CD4-positive, alpha-beta T cell (primary cell): ENCODE results near the gene LRRC72. TPM values are rescaled to one million over a fixed set of nuclear protein-coding genes. Genes with fewer than 3 reads are reported as not detected.
"Not testable (repeated sequence)": the region's sequence is repeated elsewhere in the genome, so short reads cannot be mapped to it uniquely, and the experiment has no call there.

Experiments used
- ATAC-seq: fragments of 200-7000 bp; cut with Tn5 transposase; one replicate; pipeline ENCODE4 v1.10.0; 2022; ENCODE audit warnings: mild to moderate bottlenecking; ENCODE audit not compliant: poor library complexity
- CTCF ChIA-PET: fragments of 350-600 bp; sonication (Branson Sonifier 250); formaldehyde crosslinking; loops from one replicate; lab custom pipeline; 2021; ENCODE audit warnings: antibody characterized with exemption, inconsistent platforms; lab: Charles Lee
- POLR2A ChIA-PET: fragments of 350-600 bp; sonication (Branson Sonifier 250); formaldehyde crosslinking; loops from one replicate; lab custom pipeline; 2021; ENCODE audit warnings: antibody characterized with exemption, inconsistent platforms; lab: Charles Lee
- DNase-seq, 14 experiments: peaks; one replicate each; pipeline ENCODE4 v3.0.0-alpha.2; 2013 to 2020; ENCODE audit warnings: mixed read lengths in 2 of 14
- H3K27ac ChIP-seq, 2 donors: one replicate each; pipeline versions ENCODE4 v1.5.1 to v1.7.0; 2013; ENCODE audit warnings: low read length in 2 of 2, low read depth in 1 of 2, mild to moderate bottlenecking in 1 of 2
- H3K27me3 ChIP-seq, 2 experiments: 1 replicate in 1 of 2; 2 replicates in 1 of 2; pipeline versions ENCODE4 v1.6.1 to v1.7.0; 2013; ENCODE audit warnings: low read length in 2 of 2, control low read depth in 1 of 2, mild to moderate bottlenecking in 1 of 2, moderate library complexity in 1 of 2; ENCODE audit not compliant: insufficient read depth in 2 of 2, control insufficient read depth in 1 of 2
- H3K36me3 ChIP-seq: one replicate; pipeline ENCODE4 v1.6.1; 2013; ENCODE audit warnings: low read length, control low read depth; ENCODE audit not compliant: insufficient read depth
- H3K4me1 ChIP-seq: one replicate; pipeline ENCODE4 v1.6.1; 2013; ENCODE audit warnings: low read length, control low read depth; ENCODE audit not compliant: insufficient read depth
- H3K4me3 ChIP-seq: one replicate; pipeline ENCODE4 v1.5.1; 2013; ENCODE audit warnings: mild to moderate bottlenecking, low read length, moderate library complexity
- H3K9me3 ChIP-seq, 2 experiments: 1 replicate in 1 of 2; 2 replicates in 1 of 2; pipeline versions ENCODE4 v1.6.1 to v1.7.0; 2013; ENCODE audit warnings: low read length in 2 of 2, mild to moderate bottlenecking in 2 of 2, control low read depth in 1 of 2, moderate library complexity in 1 of 2; ENCODE audit not compliant: control insufficient read depth in 1 of 2, insufficient read depth in 1 of 2
- H3K27ac Mint-ChIP-seq: one replicate; pipeline ENCODE4 v1.8.0; 2020; ENCODE audit warnings: mixed read lengths
- H3K27me3 Mint-ChIP-seq: one replicate; pipeline ENCODE4 v1.8.0; 2021; ENCODE audit warnings: mixed read lengths
- H3K36me3 Mint-ChIP-seq: one replicate; pipeline ENCODE4 v1.8.0; 2021; ENCODE audit warnings: low read depth, mixed read lengths
- H3K4me1 Mint-ChIP-seq: one replicate; pipeline ENCODE4 v1.8.0; 2021; ENCODE audit warnings: low read depth, mixed read lengths
- H3K4me3 Mint-ChIP-seq: one replicate; pipeline ENCODE4 v1.8.0; 2020; ENCODE audit warnings: mild to moderate bottlenecking, mixed read lengths
- H3K9me3 Mint-ChIP-seq: one replicate; pipeline ENCODE4 v1.8.0; 2020; ENCODE audit warnings: mixed read lengths
- CTCF ChIP-seq: fragments of 200-600 bp; IDR thresholded peaks from one replicate; pipeline ENCODE4 v1.8.0; 2022; ENCODE audit warnings: antibody characterized with exemption, mild to moderate bottlenecking
- intact Hi-C, 2 experiments: fragments of 100-400 bp; cut with DNase I in 1 of 2; cut with micrococcal nuclease in 1 of 2; formaldehyde crosslinking; loops; one replicate each; pipeline versions ENCODE4 v1.15.1 to v1.9.0; 2023 to 2025; cut with DNase I, micrococcal nuclease
- total RNA-seq, 174 experiments: library from RNA in 2 of 174; stranded (reverse) in 2 of 174; gene quantifications; one replicate each; pipeline ENCODE4 v1.2.3 and lab custom pipeline; 2021 to 2026

Gene LRRC72
- total RNA-seq, 2 experiments from 2014 or later: not detected

GRCh38 chr7:16498122-16498521, 28.5 kb upstream of the LRRC72 start:
- Histone ChIP-seq H3K36me3 (no peaks in the 10 kb centered on the region), H3K4me1 (no peaks in the 10 kb centered on the region), H3K27me3 (peaks cover 0 to 3% of the 10 kb centered on the region in 2 experiments), H3K9me3 (peaks cover 0 to 5% of the 10 kb centered on the region in 2 experiments), H3K27ac (no peak overlapping the region), H3K4me3 (no peak overlapping the region)
- ATAC-seq (no peak), DNase-seq (no peak)
- Mint-ChIP-seq H3K4me1 (no peaks in the 10 kb centered on the region), H3K27me3 (peaks cover 3% of the 10 kb centered on the region), H3K27ac (no peak overlapping the region), H3K9me3 (no peaks in the 10 kb centered on the region), H3K36me3 (no peaks in the 10 kb centered on the region), H3K4me3 (no peak overlapping the region)
- ChIA-PET POLR2A (no interaction called here), CTCF (no interaction called here)
- intact Hi-C loops: no loop called here
- no peak for TF ChIP-seq CTCF

- peaks cover 0 to 5% of the 10 kb centered on the region in 2 experiments for H3K9me3 ChIP-seq
- Mint-ChIP-seq H3K27me3 (peaks cover under 1% of the 10 kb centered on the region), H3K36me3 (no peaks in the 10 kb centered on the region), H3K4me1 (no peaks in the 10 kb centered on the region), H3K9me3 (no peaks in the 10 kb centered on the region), H3K4me3 (no peak overlapping the region), H3K27ac (no peak overlapping the region)
- no peaks in the 10 kb centered on the region for H3K4me1 ChIP-seq
- CTCF ChIA-PET: no interaction called here
- POLR2A ChIA-PET: no interaction called here
- H3K4me3 ChIP-seq: no peak overlapping the region
- H3K36me3 ChIP-seq: no peaks in the 10 kb centered on the region
- no peak overlapping the region for H3K27ac ChIP-seq
- intact Hi-C loops: no loop called here
- DNase-seq (no peak), ATAC-seq (no peak)
- no peak for TF ChIP-seq CTCF
- H3K27me3 ChIP-seq: peaks cover 3 to 5% of the 10 kb centered on the region in 2 experiments
Measured at GRCh38 chr7:16502303-16502702, 24.3 kb upstream of the LRRC72 start.

- no peak for ATAC-seq
- peaks cover 3 to 5% of the 10 kb centered on the region in 2 experiments for H3K27me3 ChIP-seq
- POLR2A ChIA-PET: interaction anchor here (0.6 kb wide), 1 partner anchor 482 kb away, joined by 3 read pairs; no protein-coding TSS in a partner anchor
Measured at GRCh38 chr7:16504019-16504418, 22.6 kb upstream of the LRRC72 start.

GRCh38 chr7:16506422-16506821, 20.2 kb upstream of the LRRC72 start:
- H3K27ac Mint-ChIP-seq, POLR2A ChIA-PET, H3K27me3 Mint-ChIP-seq, CTCF ChIA-PET, DNase-seq, ATAC-seq, intact Hi-C loops, H3K4me1 ChIP-seq, H3K4me3 ChIP-seq, H3K36me3 ChIP-seq, H3K9me3 ChIP-seq, H3K4me3 Mint-ChIP-seq, H3K9me3 Mint-ChIP-seq, H3K27ac ChIP-seq, H3K27me3 ChIP-seq, H3K36me3 Mint-ChIP-seq, H3K4me1 Mint-ChIP-seq: not testable (repeated sequence)

More at GRCh38 chr7:16504019-16504418, 22.6 kb upstream of the LRRC72 start:
- H3K4me1 Mint-ChIP-seq: no peaks in the 10 kb centered on the region
- intact Hi-C loops: no loop called here
- no peaks in the 10 kb centered on the region for H3K4me1 ChIP-seq
- no peaks in the 10 kb centered on the region for H3K9me3 Mint-ChIP-seq
- no peaks in the 10 kb centered on the region for H3K27me3 Mint-ChIP-seq
- peaks cover 0 to 5% of the 10 kb centered on the region in 2 experiments for H3K9me3 ChIP-seq
- H3K4me3 ChIP-seq: no peak overlapping the region
- TF ChIP-seq CTCF: no peak
- H3K36me3 Mint-ChIP-seq: no peaks in the 10 kb centered on the region
- no peak overlapping the region for H3K4me3 Mint-ChIP-seq
- CTCF ChIA-PET: interaction anchor here (0.7 kb wide), 1 partner anchor 11 kb away, joined by 3 read pairs; no protein-coding TSS in a partner anchor
- no peak overlapping the region for H3K27ac Mint-ChIP-seq
- H3K27ac ChIP-seq: no peak overlapping the region
- H3K36me3 ChIP-seq: no peaks in the 10 kb centered on the region
- DNase-seq: no peak
